ENCODE measurements around the gene SPOUT1. TPM values are rescaled to one million over a fixed set of nuclear protein-coding genes. Genes with fewer than 3 reads are reported as not detected.

SPOUT1 gene
- total and polyA plus RNA-seq, 2 of the 13 experiments (the other 11 are each of a cell fraction or from before 2014, with no cell fraction given), result 39.0 to 45.8 TPM

GRCh38 chr9:128829477-128830251, at the start of gene SPOUT1 (continued):
- TF ChIP-seq ZNF142 (CRISPR knock-in tag; IDR thresholded peaks at IDR 0.05), result peak; percentile 86
- TF ChIP-seq POGZ (CRISPR knock-in tag; IDR thresholded peaks at IDR 0.05), result 0 out of 2 replicates have a peak, but pooled peaks have one; percentile 17
- TF ChIP-seq KLF16 (CRISPR knock-in tag; IDR thresholded peaks at IDR 0.05), result peak in 1 of 2 experiments; percentile 60; a peak in 2 of 4 replicates
- peak; percentile 69; the same call in 1 of the 2 replicates for TF ChIP-seq GMEB1 (CRISPR knock-in tag; IDR thresholded peaks at IDR 0.05; ENCODE audit: borderline replicate concordance)
- TF ChIP-seq ARNT (IDR thresholded peaks at IDR 0.05), result no peak
- TF ChIP-seq CBX2 (IDR thresholded peaks at IDR 0.05; ENCODE audit: low read depth, low read length), result no peak
- TF ChIP-seq CBX2 (CRISPR knock-in tag; IDR thresholded peaks at IDR 0.05; ENCODE audit: low read depth), result no peak
- no peak for TF ChIP-seq LCORL (IDR thresholded peaks at IDR 0.05)
- TF ChIP-seq LCORL (CRISPR knock-in tag; IDR thresholded peaks at IDR 0.05), result no peak; the same call in 1 of the 2 replicates
- TF ChIP-seq ZBTB40 (IDR thresholded peaks at IDR 0.05), result no peak
- TF ChIP-seq ZBTB40 (CRISPR knock-in tag; IDR thresholded peaks at IDR 0.05), result peak; percentile 34; the same call in 1 of the 2 replicates
- TF ChIP-seq ZNF234 (CRISPR knock-in tag; conservative IDR thresholded peaks at IDR 0.05), result no peak
- peak; percentile 70; the same call in 1 of the 2 replicates for TF ChIP-seq TMF1 (CRISPR knock-in tag; IDR thresholded peaks at IDR 0.05; ENCODE audit: low read depth)
